Testis (tissue), 2 donors: ENCODE measurements around the gene CD24.

Experiments used
- POLR2A ChIP-seq: fragments of 450-650 bp; IDR thresholded peaks from one replicate; pipeline ENCODE4 v1.6.1; 2017; ENCODE audit warnings: antibody characterized with exemption, mild to moderate bottlenecking, moderate library complexity
- TF ChIP-seq, protein P1 (sequence below), 3 experiments: fragments of 450-650 bp in 2 of 3; fragments of 200-600 bp in 1 of 3; sonication (generic) in 1 of 3; IDR thresholded peaks; one replicate each; pipeline ENCODE4 v1.5.1; 2016 to 2019; ENCODE audit warnings: antibody characterized with exemption in 3 of 3, mild to moderate bottlenecking in 2 of 3, moderate library complexity in 1 of 3

DNA sequence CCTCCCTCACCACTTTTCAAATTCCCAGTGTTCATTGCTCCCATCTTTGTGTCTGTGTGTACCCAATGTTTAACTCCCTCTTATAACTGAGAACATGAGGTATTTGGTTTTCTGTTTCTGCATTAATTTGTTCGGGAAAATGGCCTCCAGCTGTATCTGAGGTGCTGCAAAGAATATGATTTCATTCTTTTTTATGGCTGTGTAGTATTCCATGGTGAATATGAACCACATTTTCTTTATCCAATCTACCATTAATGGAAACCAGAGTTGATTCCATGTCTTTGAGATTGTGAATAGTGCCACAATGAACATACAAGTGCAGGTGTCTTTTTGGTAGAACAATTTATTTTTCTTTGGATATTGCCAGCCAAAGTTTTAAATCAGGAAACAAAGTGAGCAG, 10.4 kb downstream of the CD24 start:
- TF ChIP-seq POLR2A = no peak
- TF ChIP-seq, protein P1, sequence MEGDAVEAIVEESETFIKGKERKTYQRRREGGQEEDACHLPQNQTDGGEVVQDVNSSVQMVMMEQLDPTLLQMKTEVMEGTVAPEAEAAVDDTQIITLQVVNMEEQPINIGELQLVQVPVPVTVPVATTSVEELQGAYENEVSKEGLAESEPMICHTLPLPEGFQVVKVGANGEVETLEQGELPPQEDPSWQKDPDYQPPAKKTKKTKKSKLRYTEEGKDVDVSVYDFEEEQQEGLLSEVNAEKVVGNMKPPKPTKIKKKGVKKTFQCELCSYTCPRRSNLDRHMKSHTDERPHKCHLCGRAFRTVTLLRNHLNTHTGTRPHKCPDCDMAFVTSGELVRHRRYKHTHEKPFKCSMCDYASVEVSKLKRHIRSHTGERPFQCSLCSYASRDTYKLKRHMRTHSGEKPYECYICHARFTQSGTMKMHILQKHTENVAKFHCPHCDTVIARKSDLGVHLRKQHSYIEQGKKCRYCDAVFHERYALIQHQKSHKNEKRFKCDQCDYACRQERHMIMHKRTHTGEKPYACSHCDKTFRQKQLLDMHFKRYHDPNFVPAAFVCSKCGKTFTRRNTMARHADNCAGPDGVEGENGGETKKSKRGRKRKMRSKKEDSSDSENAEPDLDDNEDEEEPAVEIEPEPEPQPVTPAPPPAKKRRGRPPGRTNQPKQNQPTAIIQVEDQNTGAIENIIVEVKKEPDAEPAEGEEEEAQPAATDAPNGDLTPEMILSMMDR (IDR thresholded peaks at IDR 0.05) = no peak
